Subcutaneous adipose tissue (tissue), 4 donors: ENCODE measurements around the gene TSTD1. TPM values are rescaled to one million over a fixed set of nuclear protein-coding genes. Genes with fewer than 3 reads are reported as not detected.

Experiments
- total RNA-seq, 4 donors: library from RNA; depleted of rRNA; stranded (reverse); fragments of >200 nt; gene quantifications; one replicate each; pipeline ENCODE4 v1.1.0, GENCODE V29; 2016
- TF ChIP-seq, protein P1 (sequence below): fragments of 450-650 bp; IDR thresholded peaks from one replicate; pipeline ENCODE4 v1.5.1; 2016; ENCODE audit warnings: low read depth, mild to moderate bottlenecking, control low read depth, antibody characterized with exemption, moderate library complexity

Gene TSTD1
- total RNA-seq, 4 donors from 2014 or later: 8.6 to 65.4 (median 43.8) TPM

DNA sequence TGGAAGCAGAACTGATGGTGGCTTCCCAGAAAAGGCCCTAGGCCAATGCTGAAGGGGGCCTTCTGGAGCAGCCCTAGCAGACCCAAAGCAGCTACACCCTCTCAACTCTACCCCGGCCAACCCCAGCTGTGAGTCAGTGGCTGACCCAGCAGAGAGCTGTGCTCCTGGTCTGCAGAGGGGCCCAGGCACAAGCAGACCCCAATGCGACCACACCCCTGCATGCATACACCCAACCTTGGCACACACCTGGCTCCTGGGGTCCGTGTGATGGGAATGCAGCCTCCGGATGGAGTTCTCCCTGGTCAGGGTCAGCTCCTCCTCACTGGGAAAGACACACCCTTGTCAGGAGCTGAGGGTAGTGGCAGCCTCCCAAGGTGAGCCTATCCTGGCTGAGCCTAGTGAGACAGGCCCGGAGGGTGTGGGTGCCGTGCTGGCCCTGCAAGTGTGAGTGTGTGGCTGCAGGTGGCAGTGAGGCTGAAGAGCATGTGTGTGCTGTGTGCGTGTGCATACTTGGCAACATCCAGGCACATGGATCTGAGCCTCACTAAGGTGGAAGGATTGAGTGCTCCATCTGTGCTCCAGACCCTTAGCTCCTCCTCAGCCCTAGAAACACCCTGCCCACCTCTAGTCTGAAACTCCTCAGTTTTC lies 34.8 kb upstream of the TSTD1 start:
- TF ChIP-seq, protein P1, sequence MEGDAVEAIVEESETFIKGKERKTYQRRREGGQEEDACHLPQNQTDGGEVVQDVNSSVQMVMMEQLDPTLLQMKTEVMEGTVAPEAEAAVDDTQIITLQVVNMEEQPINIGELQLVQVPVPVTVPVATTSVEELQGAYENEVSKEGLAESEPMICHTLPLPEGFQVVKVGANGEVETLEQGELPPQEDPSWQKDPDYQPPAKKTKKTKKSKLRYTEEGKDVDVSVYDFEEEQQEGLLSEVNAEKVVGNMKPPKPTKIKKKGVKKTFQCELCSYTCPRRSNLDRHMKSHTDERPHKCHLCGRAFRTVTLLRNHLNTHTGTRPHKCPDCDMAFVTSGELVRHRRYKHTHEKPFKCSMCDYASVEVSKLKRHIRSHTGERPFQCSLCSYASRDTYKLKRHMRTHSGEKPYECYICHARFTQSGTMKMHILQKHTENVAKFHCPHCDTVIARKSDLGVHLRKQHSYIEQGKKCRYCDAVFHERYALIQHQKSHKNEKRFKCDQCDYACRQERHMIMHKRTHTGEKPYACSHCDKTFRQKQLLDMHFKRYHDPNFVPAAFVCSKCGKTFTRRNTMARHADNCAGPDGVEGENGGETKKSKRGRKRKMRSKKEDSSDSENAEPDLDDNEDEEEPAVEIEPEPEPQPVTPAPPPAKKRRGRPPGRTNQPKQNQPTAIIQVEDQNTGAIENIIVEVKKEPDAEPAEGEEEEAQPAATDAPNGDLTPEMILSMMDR: no peak

DNA sequence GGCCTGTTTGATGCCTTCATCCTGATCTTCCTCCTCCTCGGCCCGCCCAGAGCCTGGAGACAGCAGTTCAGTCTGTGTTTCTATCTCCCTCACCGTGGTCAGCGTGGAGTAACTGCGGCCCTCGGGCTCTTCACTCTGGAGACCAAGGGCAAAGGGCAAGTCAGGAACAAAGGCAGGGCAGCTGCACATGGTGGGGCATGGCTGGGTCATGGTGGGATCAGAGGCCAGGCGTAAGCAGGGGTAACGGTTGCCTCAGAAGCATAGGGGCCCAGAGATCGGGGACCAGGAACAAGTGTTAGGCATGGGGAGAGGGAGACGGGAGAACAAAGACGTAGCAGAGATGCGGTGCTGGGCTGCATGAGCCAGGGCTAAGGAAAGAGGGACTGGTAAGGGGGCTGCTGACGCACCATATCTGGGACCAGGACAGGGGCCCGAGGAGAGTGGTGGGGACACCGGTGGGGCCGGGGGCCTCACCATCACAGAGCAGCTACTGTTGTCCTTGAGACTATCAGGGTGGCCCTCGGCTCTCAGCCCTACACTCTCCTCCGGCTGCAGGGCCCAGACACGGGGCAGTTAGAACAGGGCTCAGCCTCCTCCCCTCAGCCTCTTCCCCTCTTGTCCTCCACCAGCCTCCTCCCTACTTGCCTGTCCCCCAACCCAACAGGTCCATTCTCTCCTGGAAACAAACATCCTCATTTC lies 34.1 kb upstream of the TSTD1 start:
- TF ChIP-seq, protein P1: no peak

DNA sequence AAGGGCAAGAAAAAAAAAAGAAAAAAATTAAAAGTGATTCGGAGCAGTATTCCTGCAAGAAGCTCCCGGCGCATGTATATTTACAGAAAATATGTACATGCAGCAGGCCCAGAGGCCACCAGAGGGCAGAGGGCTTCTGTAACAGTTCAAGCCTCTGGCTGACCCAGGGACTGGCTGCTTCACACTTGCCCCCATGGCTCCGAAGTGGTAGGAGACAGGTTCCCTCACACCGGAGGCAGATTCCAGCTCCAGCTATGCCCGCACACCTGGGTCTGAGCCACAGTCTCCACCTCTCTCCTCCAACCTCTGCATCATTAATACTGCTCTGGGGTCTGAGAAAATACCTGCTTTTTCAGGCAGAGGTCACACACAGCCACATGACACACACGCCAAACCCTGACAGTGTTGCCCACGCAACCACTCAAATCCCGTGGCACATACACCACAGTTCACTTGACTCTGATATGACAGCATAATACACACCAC lies 33.2 kb upstream of the TSTD1 start:
- TF ChIP-seq, protein P1: no peak

DNA sequence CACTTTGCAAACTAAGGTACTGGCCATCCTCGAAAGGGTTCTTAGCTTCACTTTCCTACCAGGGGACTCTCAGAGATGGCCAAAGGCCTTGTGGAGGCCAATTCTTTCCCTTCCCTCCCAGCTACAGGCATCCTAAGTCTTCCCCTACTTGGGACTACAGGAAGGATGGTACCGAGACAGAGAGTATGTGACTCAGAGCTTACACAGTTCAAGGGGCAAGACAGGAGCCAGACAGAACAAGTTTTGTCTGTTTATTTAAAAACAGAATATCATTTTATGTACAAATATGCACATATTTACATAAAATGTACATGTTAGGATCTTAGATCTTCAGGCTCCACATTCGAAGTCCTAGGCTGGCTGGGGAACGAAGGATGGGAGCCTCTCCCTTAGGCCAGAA lies 32.0 kb upstream of the TSTD1 start:
- TF ChIP-seq, protein P1: no peak

DNA sequence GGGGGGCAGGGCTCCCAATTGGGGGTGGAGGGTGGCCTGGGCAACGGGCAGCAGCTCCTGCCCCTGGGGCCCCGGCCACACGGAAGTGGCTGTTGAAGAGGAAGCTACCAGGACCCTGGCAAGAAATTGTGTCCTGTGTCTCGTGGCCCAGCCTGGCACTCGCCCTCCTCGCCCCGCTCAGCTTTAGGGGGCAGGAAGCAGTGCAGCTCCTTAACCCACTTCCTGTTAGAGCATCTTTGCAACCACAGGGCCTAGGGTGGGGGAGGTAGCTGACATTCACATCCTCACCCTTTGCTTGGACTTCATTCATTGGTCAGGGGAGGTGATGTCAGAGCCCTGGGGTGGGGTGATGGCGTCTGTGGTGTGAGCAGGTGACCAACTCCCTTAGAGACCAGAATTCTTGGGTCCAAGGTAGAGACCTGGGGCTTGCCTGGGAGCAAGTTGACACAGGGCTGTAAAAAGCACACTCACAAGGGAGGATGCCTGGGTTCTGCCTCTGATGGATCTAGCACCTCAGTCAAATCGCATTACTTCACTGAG lies 31.0 kb upstream of the TSTD1 start, which contains the start of gene ARHGAP30:
Gene ARHGAP30 (minus strand): TSS at position 161 of the 540 bp plus-strand sequence. CDS start 267 bp downstream, outside the sequence.
- TF ChIP-seq, protein P1: no peak

DNA sequence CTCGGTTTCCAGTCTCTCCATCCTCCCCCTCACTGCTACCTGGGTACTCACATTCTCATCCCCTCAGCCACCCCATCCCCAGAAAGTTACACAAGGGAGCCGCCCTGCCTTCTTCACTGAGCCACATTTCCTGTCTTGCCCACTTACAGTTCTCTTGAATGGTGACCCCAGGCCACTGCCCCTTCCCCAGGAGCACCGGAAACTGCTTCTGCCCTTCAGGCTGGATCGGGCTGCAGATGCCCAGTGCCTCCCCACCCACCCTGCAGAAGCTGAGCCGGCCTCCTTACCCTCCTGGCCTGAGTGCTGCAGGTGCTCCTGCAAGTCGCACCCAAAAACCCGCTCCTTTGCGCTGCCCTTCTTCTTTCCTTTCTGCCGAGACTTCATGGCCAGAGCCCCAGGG lies 30.5 kb upstream of the TSTD1 start:
- TF ChIP-seq, protein P1: no peak
